ENCODE measurements around the gene ZBTB8A.
"Not testable (repeated sequence)": the region's sequence is repeated elsewhere in the genome, so short reads cannot be mapped to it uniquely, and the experiment has no call there.

Gene ZBTB8A

GRCh38 chr1:32536117-32536516, 3.1 kb upstream of the ZBTB8A start:
- in situ Hi-C loops (cut with MboI; ENCODE audit: low sequenced_read_pairs) = no loop called here

- in situ Hi-C loops (cut with MboI; ENCODE audit: low sequenced_read_pairs) = no loop called here
These were observed 2.5 kb upstream of the ZBTB8A start for GRCh38 chr1:32536764-32537163.

GRCh38 chr1:32539584-32540571, 651 bp downstream of the ZBTB8A start:
- in situ Hi-C loops (cut with MboI; ENCODE audit: low sequenced_read_pairs) = no loop called here

DNA sequence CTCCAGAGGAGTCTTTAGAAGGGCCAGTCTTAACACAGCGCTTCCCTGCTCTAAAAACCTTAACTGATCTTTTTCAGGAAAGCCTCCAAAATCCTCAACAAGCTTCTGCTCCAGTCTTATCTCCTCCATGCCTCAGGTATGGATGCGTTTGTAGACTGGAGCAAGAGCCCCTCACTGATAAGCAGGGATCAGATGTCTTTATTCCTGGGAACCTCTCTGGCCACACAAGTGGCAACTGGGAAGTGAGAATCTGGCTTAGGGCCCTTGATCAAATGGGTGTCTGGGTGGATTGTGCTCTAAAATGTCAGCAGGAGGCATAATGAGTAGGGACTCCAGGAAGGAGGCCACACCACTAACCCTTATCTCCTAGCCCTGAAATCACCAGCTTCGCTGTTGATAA, 1.4 kb downstream of the ZBTB8A start:
- in situ Hi-C loops (cut with MboI; ENCODE audit: low sequenced_read_pairs) = no loop called here

GRCh38 chr1:32541064-32541566, 1.9 kb downstream of the ZBTB8A start:
- in situ Hi-C loops (cut with MboI; ENCODE audit: low sequenced_read_pairs) = no loop called here

DNA sequence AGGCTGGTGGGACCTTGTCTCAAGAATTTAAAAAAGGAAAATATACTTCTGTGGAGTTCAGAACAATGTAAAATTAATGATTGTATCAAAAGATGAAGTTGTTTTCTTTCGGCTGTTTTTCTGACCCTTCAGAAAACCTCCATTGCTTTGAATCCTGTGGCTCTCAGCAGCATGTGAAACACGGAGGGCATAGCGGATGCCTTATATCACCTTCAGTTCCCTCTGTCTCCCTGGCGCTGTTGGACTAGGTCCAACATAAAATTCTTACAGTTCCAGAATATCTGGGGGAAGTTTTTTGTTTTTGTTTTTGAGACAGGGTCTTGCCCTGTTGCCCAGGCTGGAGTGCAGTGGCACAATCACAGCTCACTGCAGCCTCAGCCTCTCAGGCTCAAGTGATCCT, 7.4 kb downstream of the ZBTB8A start:
- in situ Hi-C loops (cut with MboI; ENCODE audit: low sequenced_read_pairs) = no loop called here

DNA sequence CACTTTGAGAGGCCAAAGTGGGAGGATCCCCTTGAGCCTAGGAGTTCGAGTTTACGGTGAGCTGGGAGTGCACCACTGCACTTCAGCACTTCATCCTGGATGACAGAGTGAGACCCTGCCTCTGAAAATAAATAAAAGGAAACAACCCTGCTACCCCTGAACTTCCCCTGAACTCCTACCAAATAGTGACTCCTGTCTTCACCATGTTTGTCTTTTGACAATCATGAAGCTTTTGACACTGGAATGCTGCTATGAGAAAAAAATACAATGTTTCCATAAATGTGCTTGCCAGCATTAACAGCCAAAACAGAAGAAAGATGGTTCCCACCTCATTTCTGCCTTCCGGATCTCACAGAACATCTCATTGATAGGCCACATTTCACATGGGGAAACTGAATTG, 10.4 kb downstream of the ZBTB8A start:
- in situ Hi-C loops (cut with MboI; ENCODE audit: low sequenced_read_pairs) = no loop called here

- in situ Hi-C loops (cut with MboI; ENCODE audit: low sequenced_read_pairs) = no loop called here
These were observed 15.1 kb downstream of the ZBTB8A start for GRCh38 chr1:32554288-32554687.

DNA sequence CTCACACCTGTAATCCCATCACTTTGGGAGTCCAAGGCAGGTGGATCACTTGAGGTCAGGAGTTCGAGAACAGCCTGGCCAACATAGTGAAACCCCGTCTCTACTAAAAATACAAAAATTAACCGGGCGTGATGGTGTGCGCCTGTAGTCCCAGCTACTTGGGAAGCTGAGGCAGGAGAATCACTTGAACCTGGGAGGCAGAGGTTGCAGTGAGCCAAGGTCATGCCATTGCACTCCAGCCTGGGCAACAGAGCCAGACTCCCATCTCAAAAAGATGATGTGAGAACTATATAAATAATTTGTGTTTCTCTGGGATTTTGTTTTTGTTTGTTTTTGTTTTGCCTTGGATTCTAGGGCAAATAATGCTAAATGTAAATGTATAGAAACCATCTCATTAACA, 17.8 kb downstream of the ZBTB8A start:
- in situ Hi-C loops (cut with MboI; ENCODE audit: low sequenced_read_pairs) = not testable (repeated sequence)

GRCh38 chr1:32557812-32558211, 18.6 kb downstream of the ZBTB8A start:
- in situ Hi-C loops (cut with MboI; ENCODE audit: low sequenced_read_pairs) = no loop called here

- in situ Hi-C loops (cut with MboI; ENCODE audit: low sequenced_read_pairs) = no loop called here
These were observed 29.7 kb downstream of the ZBTB8A start for GRCh38 chr1:32568929-32569328.

GRCh38 chr1:32580348-32581017, 41.3 kb downstream of the ZBTB8A start:
- in situ Hi-C loops (cut with MboI; ENCODE audit: low sequenced_read_pairs) = no loop called here

- in situ Hi-C loops (cut with MboI; ENCODE audit: low sequenced_read_pairs) = no loop called here
These were observed 53.7 kb downstream of the ZBTB8A start for GRCh38 chr1:32592943-32593342.

GRCh38 chr1:32600034-32600433, 60.8 kb downstream of the ZBTB8A start:
- in situ Hi-C loops (cut with MboI; ENCODE audit: low sequenced_read_pairs) = no loop called here

- in situ Hi-C loops (cut with MboI; ENCODE audit: low sequenced_read_pairs) = no loop called here
These were observed 66.6 kb downstream of the ZBTB8A start for GRCh38 chr1:32605711-32606424.

DNA sequence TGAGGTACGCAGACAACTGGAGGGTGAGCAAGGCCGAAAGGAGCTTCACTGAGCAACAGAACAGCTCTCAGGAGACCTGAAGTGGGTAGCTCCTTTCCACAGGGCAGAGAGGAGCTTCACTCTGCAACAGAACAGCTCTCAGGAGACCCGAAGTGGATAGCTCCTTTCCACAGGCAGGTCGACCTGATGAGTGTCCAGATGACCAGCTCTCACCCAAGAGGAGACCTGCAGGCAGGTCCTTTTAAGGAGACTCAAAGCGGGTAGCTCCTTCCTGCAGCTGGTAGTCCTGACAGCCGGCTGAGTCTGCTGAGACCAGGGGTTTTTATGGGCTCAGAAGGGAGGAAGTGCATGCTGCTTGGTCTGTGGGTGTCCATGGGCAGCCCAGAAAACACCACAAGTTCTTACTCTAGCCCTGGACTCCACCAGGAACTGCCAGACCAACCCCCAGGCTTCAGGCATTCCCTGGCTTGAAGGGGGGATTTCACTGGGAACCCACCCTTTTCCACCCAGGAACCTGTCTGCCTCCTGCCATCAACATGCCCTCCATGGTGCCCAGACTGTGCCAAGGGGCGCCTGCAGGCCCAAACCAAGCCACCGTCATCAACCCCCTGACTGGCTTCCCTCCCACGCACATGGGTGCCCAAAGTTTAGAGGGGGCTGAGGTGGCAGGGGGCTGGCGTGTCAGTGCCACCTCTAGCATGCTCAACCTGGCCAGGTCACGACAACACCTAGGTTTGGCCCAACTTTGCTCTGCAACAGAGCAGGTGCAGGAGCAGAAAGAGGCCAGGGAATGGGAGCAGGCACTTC, 67.5 kb downstream of the ZBTB8A start:
- in situ Hi-C loops (cut with MboI; ENCODE audit: low sequenced_read_pairs) = no loop called here

DNA sequence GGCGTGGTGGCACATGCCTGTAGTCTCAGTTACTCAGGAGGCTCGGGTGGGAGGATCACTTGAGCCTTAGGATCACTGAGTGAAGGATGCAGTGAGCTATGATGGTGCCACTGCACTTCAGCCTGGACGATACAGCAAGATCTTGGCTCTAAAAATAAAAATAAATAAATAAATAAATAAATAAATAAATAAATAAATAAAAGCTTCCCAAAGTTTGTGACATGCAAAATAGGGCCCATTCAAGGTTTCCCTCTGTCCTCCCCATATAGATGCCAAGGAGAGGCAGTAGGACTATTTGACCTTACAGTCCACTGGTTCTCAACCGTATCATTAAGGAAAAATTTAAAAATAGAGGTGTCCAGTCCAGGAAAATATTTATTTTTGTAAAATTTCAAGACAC, 70.0 kb downstream of the ZBTB8A start:
- in situ Hi-C loops (cut with MboI; ENCODE audit: low sequenced_read_pairs) = no loop called here

DNA sequence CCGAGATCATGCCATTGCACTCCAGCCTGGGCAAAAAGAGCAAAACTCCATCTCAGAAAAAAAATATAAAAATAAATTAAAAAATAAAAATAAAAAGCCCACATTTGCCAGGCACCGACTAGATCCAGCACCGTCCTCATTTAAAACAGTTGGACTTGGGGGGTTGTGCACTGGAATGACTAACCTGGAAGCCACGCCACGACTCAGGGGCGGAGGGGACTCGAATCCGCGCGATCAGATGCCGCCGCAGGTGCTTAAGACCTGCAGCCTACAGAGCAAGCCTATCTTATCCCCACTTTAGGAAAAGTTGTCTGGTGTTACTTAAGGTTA, 72.6 kb downstream of the ZBTB8A start:
- in situ Hi-C loops (cut with MboI; ENCODE audit: low sequenced_read_pairs) = no loop called here

DNA sequence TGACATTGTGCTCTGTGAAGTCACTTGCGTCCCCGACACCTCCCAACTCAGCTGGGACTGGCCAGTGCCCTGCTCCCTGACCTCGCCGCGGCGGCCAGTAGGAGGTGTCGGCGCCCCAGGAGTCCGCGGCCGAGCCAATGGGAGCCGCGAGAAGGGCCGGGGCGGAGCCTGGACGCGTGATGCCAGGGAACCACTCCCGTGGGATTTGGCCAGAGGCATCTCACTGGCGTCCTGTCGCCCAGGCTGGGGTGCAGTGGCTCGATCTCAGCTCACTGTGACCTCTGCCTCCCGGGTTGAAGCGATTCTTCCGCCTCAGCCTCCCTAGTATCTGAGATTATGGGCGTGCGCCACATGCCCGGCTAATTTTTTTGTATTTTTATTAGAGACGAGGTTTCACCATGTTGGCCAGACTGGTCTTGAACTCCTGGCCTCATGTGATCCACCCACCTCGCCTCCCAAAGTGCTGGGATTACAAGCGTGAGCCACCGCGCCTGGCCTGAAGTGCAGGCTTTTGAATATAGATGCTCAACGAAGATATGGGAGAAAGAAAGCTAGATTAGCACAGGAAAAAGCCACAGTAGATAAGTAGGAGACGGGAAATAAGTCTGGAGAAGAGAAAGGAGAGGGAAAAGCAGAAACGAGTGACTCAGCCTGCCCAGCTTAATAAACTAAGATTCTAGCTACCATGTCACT, 73.1 kb downstream of the ZBTB8A start:
- in situ Hi-C loops (cut with MboI; ENCODE audit: low sequenced_read_pairs) = no loop called here

DNA sequence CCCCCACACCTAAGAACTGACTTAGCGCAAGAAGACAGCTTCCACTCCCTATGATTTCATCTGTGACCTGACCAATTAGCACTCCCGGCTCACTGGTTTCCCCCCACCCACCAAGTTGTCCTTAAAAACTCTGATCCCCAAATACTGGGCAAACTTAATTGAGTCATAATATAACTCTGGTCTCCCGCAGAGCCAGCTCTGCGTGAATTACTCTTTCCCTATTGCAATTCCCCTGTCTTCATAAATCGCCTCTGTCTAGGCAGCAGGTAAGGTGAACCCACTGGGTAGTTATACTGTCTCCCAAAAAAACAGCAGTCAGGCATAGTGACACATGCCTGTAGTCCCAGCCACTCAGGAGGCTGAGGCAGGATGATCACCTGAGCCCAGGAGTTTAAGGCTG, 74.2 kb downstream of the ZBTB8A start:
- in situ Hi-C loops (cut with MboI; ENCODE audit: low sequenced_read_pairs) = no loop called here

All from HL-60/S4 treated with phorbol 12-myristate 13-acetate at 8.2 ng/mL for 4 days and 3 days (cell line).